H1 (cell line): Measurements from ENCODE around the gene RAB3IP. TPM values are rescaled to one million over a fixed set of nuclear protein-coding genes. Genes with fewer than 3 reads are reported as not detected.

Experiments
- CTCF ChIA-PET: fragments of 300-600 bp; sonication (Branson Sonifier 250); formaldehyde crosslinking; loops from one replicate; lab custom pipeline; 2021; ENCODE audit not compliant: partially characterized antibody; lab: Charles Lee
- POLR2A ChIA-PET: fragments of 300-600 bp; sonication (Branson Sonifier 250); formaldehyde crosslinking; loops from one replicate; lab custom pipeline; 2021; ENCODE audit warnings: inconsistent platforms; ENCODE audit not compliant: partially characterized antibody; lab: Charles Lee
- DNase-seq, 2 experiments: peaks; one replicate each; pipeline versions ENCODE4 v3.0.0 to v3.0.0-alpha.2; 2010 to 2022; ENCODE audit warnings: low spot score in 2 of 2, low read depth in 1 of 2, mixed read lengths in 1 of 2
- FAIRE-seq: peaks from 2 replicates; lab custom pipeline; 2011; peaks lifted over from hg19 to GRCh38; lab: Jason Lieb, UNC
- H2AFZ ChIP-seq: 2 replicates; pipeline ENCODE4 v1.8.1; 2012; ENCODE audit warnings: low read length, inconsistent platforms
- H2AK5ac ChIP-seq: 2 replicates; pipeline ENCODE4 v1.6.1; 2013; ENCODE audit warnings: low read depth, low read length
- H2BK120ac ChIP-seq: replicated peaks from 2 replicates; pipeline ENCODE3; 2013; ENCODE audit warnings: low read depth, low read length, inconsistent platforms
- H2BK12ac ChIP-seq: 2 replicates; pipeline ENCODE4 v1.6.1; 2013; ENCODE audit warnings: low read depth, low read length
- H2BK15ac ChIP-seq: 2 replicates; pipeline ENCODE4 v1.6.1; 2013; ENCODE audit warnings: low read length
- H2BK20ac ChIP-seq: 2 replicates; pipeline ENCODE4 v1.6.1; 2013; ENCODE audit warnings: low read length
- H2BK5ac ChIP-seq: 2 replicates; pipeline ENCODE4 v1.6.1; 2013; ENCODE audit warnings: low read depth, low read length
- H3K14ac ChIP-seq: 2 replicates; pipeline ENCODE4 v1.6.1; 2013; ENCODE audit warnings: inconsistent platforms; ENCODE audit not compliant: insufficient read length
- H3K18ac ChIP-seq: 2 replicates; pipeline ENCODE4 v1.6.1; 2013; ENCODE audit warnings: low read length; ENCODE audit errors: extremely low read depth
- H3K23ac ChIP-seq: 2 replicates; pipeline ENCODE4 v1.6.1; 2013; ENCODE audit warnings: inconsistent platforms; ENCODE audit not compliant: insufficient read length
- H3K23me2 ChIP-seq: 2 replicates; pipeline ENCODE4 v1.6.1; 2013; ENCODE audit warnings: low read depth, low read length
- H3K27ac ChIP-seq: 2 replicates; pipeline ENCODE4 v1.6.1; 2011; ENCODE audit warnings: low read depth, low read length, inconsistent platforms
- H3K27me3 ChIP-seq, 4 experiments: replicated peaks in 1 of 4; 1 replicate in 1 of 4; 2 replicates in 3 of 4; pipeline versions ENCODE4 v1.6.1 to v1.8.1; 2011 to 2013; ENCODE audit warnings: low read length in 3 of 4, mild to moderate bottlenecking in 3 of 4, inconsistent platforms in 2 of 4, mixed read lengths in 2 of 4, moderate library complexity in 1 of 4; ENCODE audit not compliant: control insufficient read depth in 3 of 4, insufficient read depth in 3 of 4; ENCODE audit errors: extremely low read depth in 1 of 4
- H3K36me3 ChIP-seq, 4 experiments: 2 replicates each; pipeline versions ENCODE4 v1.6.1 to v1.8.1; 2011 to 2013; ENCODE audit warnings: mild to moderate bottlenecking in 4 of 4, low read length in 3 of 4, moderate library complexity in 2 of 4, control low read depth in 1 of 4, inconsistent platforms in 1 of 4; ENCODE audit not compliant: insufficient read depth in 4 of 4, control insufficient read depth in 2 of 4
- H3K4ac ChIP-seq: replicated peaks from 2 replicates; pipeline ENCODE3; 2013; ENCODE audit warnings: low read length, low read depth, mixed read lengths, inconsistent platforms; ENCODE audit not compliant: insufficient read length
- H3K4me1 ChIP-seq, 4 experiments: replicated peaks in 1 of 4; 1 replicate in 1 of 4; 2 replicates in 3 of 4; pipeline versions ENCODE4 v1.6.1 to v1.8.1; 2011 to 2013; ENCODE audit warnings: low read length in 3 of 4, inconsistent platforms in 2 of 4, mixed read lengths in 1 of 4; ENCODE audit not compliant: insufficient read depth in 4 of 4, control insufficient read depth in 3 of 4
- H3K4me2 ChIP-seq, 2 experiments: 2 replicates each; pipeline versions ENCODE4 v1.6.1 to v1.8.1; 2011 to 2013; ENCODE audit warnings: low read depth in 2 of 2, low read length in 2 of 2, control low read depth in 1 of 2, inconsistent platforms in 1 of 2, mild to moderate bottlenecking in 1 of 2; ENCODE audit not compliant: insufficient read depth in 1 of 2
- H3K4me3 ChIP-seq, 4 experiments: fragments of 200-600, 300-600 bp in 1 of 4; sonication (generic), shearing (Covaris generic), sonication (Bioruptor Twin) in 1 of 4; 2 replicates each; pipeline versions ENCODE4 v1.5.1 to v1.8.1; 2011 to 2016; ENCODE audit warnings: low read length in 4 of 4, low read depth in 3 of 4, control low read depth in 2 of 4, inconsistent platforms in 2 of 4, mild to moderate bottlenecking in 2 of 4, mixed read lengths in 1 of 4, moderate library complexity in 1 of 4; ENCODE audit not compliant: insufficient read depth in 2 of 4; ENCODE audit errors: extremely low read depth in 1 of 4
- H3K56ac ChIP-seq: replicated peaks from 2 replicates; pipeline ENCODE3; 2013; ENCODE audit warnings: low read depth, mild to moderate bottlenecking, mixed read lengths, low read length, inconsistent platforms; ENCODE audit not compliant: insufficient read length
- H3K79me1 ChIP-seq: 2 replicates; pipeline ENCODE4 v1.6.1; 2013; ENCODE audit warnings: low read depth, low read length, control low read depth
- H3K79me2 ChIP-seq, 2 experiments: 2 replicates each; pipeline versions ENCODE4 v1.6.1 to v1.8.1; 2012 to 2013; ENCODE audit warnings: low read length in 2 of 2, mild to moderate bottlenecking in 2 of 2, inconsistent platforms in 1 of 2; ENCODE audit not compliant: insufficient read depth in 2 of 2, control insufficient read depth in 1 of 2
- H3K9ac ChIP-seq, 4 experiments: replicated peaks in 1 of 4; 1 replicate in 1 of 4; 2 replicates in 3 of 4; pipeline versions ENCODE4 v1.6.1 to v1.8.1; 2011 to 2013; ENCODE audit warnings: low read depth in 3 of 4, low read length in 3 of 4, control low read depth in 2 of 4, mild to moderate bottlenecking in 2 of 4, moderate library complexity in 2 of 4, inconsistent platforms in 1 of 4; ENCODE audit errors: extremely low read depth in 1 of 4
- H3K9me3 ChIP-seq, 2 experiments: 2 replicates each; pipeline versions ENCODE4 v1.6.1 to v1.8.1; 2012 to 2013; ENCODE audit warnings: mild to moderate bottlenecking in 2 of 2, moderate library complexity in 2 of 2, control low read depth in 1 of 2, inconsistent platforms in 1 of 2, low read depth in 1 of 2, low read length in 1 of 2, mixed read lengths in 1 of 2; ENCODE audit not compliant: insufficient read depth in 2 of 2
- H4K20me1 ChIP-seq, 2 experiments: replicated peaks in 1 of 2; 2 replicates each; pipeline versions ENCODE3 to v1.8.1; 2011 to 2013; ENCODE audit warnings: inconsistent platforms in 2 of 2, low read length in 2 of 2, mild to moderate bottlenecking in 1 of 2; ENCODE audit not compliant: insufficient read depth in 2 of 2, control insufficient read depth in 1 of 2
- H4K5ac ChIP-seq: 2 replicates; pipeline ENCODE4 v1.6.1; 2013; ENCODE audit warnings: low read length, low read depth, mixed read lengths, inconsistent platforms; ENCODE audit not compliant: insufficient read length
- H4K8ac ChIP-seq: 2 replicates; pipeline ENCODE4 v1.8.0; 2013; ENCODE audit warnings: mild to moderate bottlenecking, moderate library complexity, low read length, inconsistent platforms; ENCODE audit not compliant: insufficient read depth; ENCODE audit errors: extremely low read depth
- H4K91ac ChIP-seq: replicated peaks from 2 replicates; pipeline ENCODE3; 2013; ENCODE audit warnings: low read length, mixed read lengths, inconsistent platforms; ENCODE audit not compliant: insufficient read length
- BCL11A ChIP-seq, 2 experiments: IDR thresholded peaks; one replicate each; pipeline ENCODE4 v1.6.1; 2011; ENCODE audit warnings: low read depth in 2 of 2, low read length in 2 of 2, mild to moderate bottlenecking in 2 of 2
- KDM1A ChIP-seq: fragments of 200-600, 300-600 bp; sonication (generic); IDR thresholded peaks from 2 replicates; pipeline ENCODE4 v1.7.1; 2016; ENCODE audit warnings: mild to moderate bottlenecking, low read length, borderline replicate concordance
- SRF ChIP-seq: IDR thresholded peaks from 2 replicates; pipeline ENCODE4 v1.6.1; 2011; ENCODE audit warnings: mild to moderate bottlenecking, low read depth, low read length, moderate library complexity
- TAF1 ChIP-seq: IDR thresholded peaks from 2 replicates; pipeline ENCODE4 v1.6.1; 2011; ENCODE audit warnings: mild to moderate bottlenecking, low read depth, low read length
- WGBS, 2 experiments: shearing (Covaris generic) in 1 of 2; methylation state at CpG; one replicate each; pipeline versions ENCODE4 v1.1.6 to v1.1.7; 2013 to 2015; ENCODE audit warnings: low lambda C conversion rate in 2 of 2, mixed read lengths in 2 of 2, inconsistent platforms in 1 of 2, low coverage in 1 of 2, missing lambda C conversion rate in 1 of 2; ENCODE audit not compliant: insufficient replicate concordance in 2 of 2, insufficient coverage in 1 of 2, insufficient read length in 1 of 2; ENCODE audit errors: extremely low coverage in 1 of 2, missing lambda C conversion rate in 1 of 2; 5-methylcytosine and 5-hydroxymethylcytosine counted together
- polyA plus RNA-seq, 7 experiments: library from polyadenylated mRNA; depleted of rRNA in 3 of 7; stranded (reverse) in 5 of 7; unstranded in 2 of 7; fragments of >200 nt in 5 of 7; fragments of 200-250 nt in 2 of 7; gene quantifications; 1 replicate in 5 of 7; 2 replicates in 1 of 7; 4 replicates in 1 of 7; pipeline versions ENCODE4 v1.2.1 to v1.2.3, GENCODE V29; 2011 to 2013; ENCODE audit warnings: missing spikeins in 2 of 7, mixed read lengths in 2 of 7
- total RNA-seq: library from RNA; stranded (reverse); fragmentation: NEBNext Ultra II Directional; extraction: Animal tissue kit (Norgen Biotek cat#: 25700); gene quantifications from 2 replicates; pipeline ENCODE4 v1.2.1, GENCODE V29; 2021
- TF ChIP-seq, protein P1 (sequence below): IDR thresholded peaks from 2 replicates; pipeline ENCODE4 v1.6.1; 2012; ENCODE audit warnings: low read length, inconsistent platforms

Gene RAB3IP
- total and polyA plus RNA-seq, 2 of the 8 experiments (the other 6 are each of a cell fraction or from before 2014, with no cell fraction given) = 17.7 to 34.6 TPM

DNA sequence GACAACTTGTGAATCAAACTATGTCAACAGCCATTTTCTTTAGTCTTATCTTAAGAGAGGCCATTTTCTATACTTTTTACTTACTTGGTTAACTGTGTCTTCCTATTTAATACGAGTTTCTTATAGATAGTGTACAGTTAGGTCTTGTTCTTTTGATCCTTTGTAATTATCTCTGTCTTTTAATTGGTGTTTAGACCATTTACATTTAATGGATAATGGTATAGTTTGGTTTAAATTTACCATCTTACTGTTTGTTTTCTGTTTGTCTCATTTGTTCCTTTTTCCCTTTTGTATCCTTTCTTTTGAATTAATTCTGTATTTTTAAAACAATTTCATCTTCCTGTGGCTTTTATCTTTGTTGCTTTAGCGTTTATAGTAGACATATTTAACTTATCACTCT is 19.4 kb downstream of the RAB3IP start:
- Histone ChIP-seq H3K4me2 (no peak overlapping the region), H3K4me1 (no peaks in the 10 kb centered on the region), H3K27ac (no peak overlapping the region), H2BK15ac (no peak overlapping the region), H3K23ac (no peak overlapping the region), H2AK5ac (no peak overlapping the region), H3K23me2 (no peaks in the 10 kb centered on the region), H3K4me3 (no peak overlapping the region), H3K18ac (no peak overlapping the region), H3K79me1 (no peaks in the 10 kb centered on the region), H3K56ac (no peak overlapping the region), H4K91ac (no peak overlapping the region), H3K14ac (no peak overlapping the region), H2BK20ac (no peak overlapping the region), H3K9ac (no peak overlapping the region), H4K20me1 (no peaks in the 10 kb centered on the region), H2BK5ac (no peak overlapping the region), H3K79me2 (peaks cover 0 to 2% of the 10 kb centered on the region in 2 experiments; a peak in 1 of 4 replicates), H2BK120ac (no peak overlapping the region), H3K9me3 (peaks cover 8% of the 10 kb centered on the region in 2 experiments; a peak in 2 of 4 replicates), H4K8ac (no peak overlapping the region), H3K36me3 (peaks cover 0 to 15% (median 7%) of the 10 kb centered on the region in 4 experiments; a peak in 5 of 8 replicates), H2AFZ (no peak overlapping the region), H3K4ac (no peak overlapping the region), H4K5ac (no peak overlapping the region), H3K27me3 (no peaks in the 10 kb centered on the region), H2BK12ac (no peak overlapping the region)
- TF ChIP-seq TAF1 = no peak
- TF ChIP-seq SRF = no peak
- TF ChIP-seq KDM1A = no peak
- TF ChIP-seq, protein P1, sequence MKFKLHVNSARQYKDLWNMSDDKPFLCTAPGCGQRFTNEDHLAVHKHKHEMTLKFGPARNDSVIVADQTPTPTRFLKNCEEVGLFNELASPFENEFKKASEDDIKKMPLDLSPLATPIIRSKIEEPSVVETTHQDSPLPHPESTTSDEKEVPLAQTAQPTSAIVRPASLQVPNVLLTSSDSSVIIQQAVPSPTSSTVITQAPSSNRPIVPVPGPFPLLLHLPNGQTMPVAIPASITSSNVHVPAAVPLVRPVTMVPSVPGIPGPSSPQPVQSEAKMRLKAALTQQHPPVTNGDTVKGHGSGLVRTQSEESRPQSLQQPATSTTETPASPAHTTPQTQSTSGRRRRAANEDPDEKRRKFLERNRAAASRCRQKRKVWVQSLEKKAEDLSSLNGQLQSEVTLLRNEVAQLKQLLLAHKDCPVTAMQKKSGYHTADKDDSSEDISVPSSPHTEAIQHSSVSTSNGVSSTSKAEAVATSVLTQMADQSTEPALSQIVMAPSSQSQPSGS = no peak
- no peak for TF ChIP-seq BCL11A (IDR thresholded peaks at IDR 0.05; ENCODE audit: low read depth in 2 of 2, low read length in 2 of 2)
- 86% methylated on average over 2 of the region's 2 CpGs; no CpG with 5 or more reads in 1 of the 2 experiments for WGBS, 2 experiments
- CTCF ChIA-PET = no interaction called here
- POLR2A ChIA-PET = no interaction called here
- no peak for DNase-seq
- FAIRE-seq = no peak
